HEK293T (cell line): Measurements from ENCODE around the gene MANBA.

Experiments
- ARNT ChIP-seq: fragments of 450-650 bp; IDR thresholded peaks from 2 replicates; pipeline ENCODE4 v1.6.1; 2017; ENCODE audit warnings: mild to moderate bottlenecking
- BHLHE40 ChIP-seq: fragments of 450-650 bp; IDR thresholded peaks from 2 replicates; pipeline ENCODE4 v1.6.1; 2016; ENCODE audit warnings: mild to moderate bottlenecking, moderate library complexity, borderline replicate concordance
- ELF4 ChIP-seq: fragments of 450-650 bp; IDR thresholded peaks from 2 replicates; pipeline ENCODE4 v1.6.1; 2017; ENCODE audit warnings: antibody characterized with exemption
- FOXA1 ChIP-seq: fragments of 450-650 bp; IDR thresholded peaks from 2 replicates; pipeline ENCODE4 v1.6.1; 2016; ENCODE audit warnings: mild to moderate bottlenecking
- FOXK2 ChIP-seq: fragments of 450-650 bp; IDR thresholded peaks from 2 replicates; pipeline ENCODE4 v1.6.1; 2016; ENCODE audit warnings: mild to moderate bottlenecking
- FOXM1 ChIP-seq: fragments of 450-650 bp; IDR thresholded peaks from 2 replicates; pipeline ENCODE4 v1.6.1; 2017; ENCODE audit warnings: mild to moderate bottlenecking, borderline replicate concordance
- HDGF ChIP-seq: fragments of 450-650 bp; IDR thresholded peaks from 2 replicates; pipeline ENCODE4 v1.6.1; 2017; ENCODE audit warnings: antibody characterized with exemption, borderline replicate concordance
- L3MBTL2 ChIP-seq: fragments of 450-650 bp; conservative IDR thresholded peaks from 2 replicates; pipeline ENCODE4 v1.6.1; 2016; ENCODE audit warnings: mild to moderate bottlenecking
- NFRKB ChIP-seq: fragments of 450-650 bp; IDR thresholded peaks from 2 replicates; pipeline ENCODE4 v1.6.1; 2016; ENCODE audit warnings: mild to moderate bottlenecking, moderate library complexity
- SP1 ChIP-seq: fragments of 450-650 bp; IDR thresholded peaks from 2 replicates; pipeline ENCODE4 v1.6.1; 2017
- SUZ12 ChIP-seq: fragments of 450-650 bp; IDR thresholded peaks from 2 replicates; pipeline ENCODE4 v1.6.1; 2016; ENCODE audit warnings: mild to moderate bottlenecking
- TARDBP ChIP-seq: fragments of 450-650 bp; IDR thresholded peaks from 2 replicates; pipeline ENCODE4 v1.6.1; 2016

DNA sequence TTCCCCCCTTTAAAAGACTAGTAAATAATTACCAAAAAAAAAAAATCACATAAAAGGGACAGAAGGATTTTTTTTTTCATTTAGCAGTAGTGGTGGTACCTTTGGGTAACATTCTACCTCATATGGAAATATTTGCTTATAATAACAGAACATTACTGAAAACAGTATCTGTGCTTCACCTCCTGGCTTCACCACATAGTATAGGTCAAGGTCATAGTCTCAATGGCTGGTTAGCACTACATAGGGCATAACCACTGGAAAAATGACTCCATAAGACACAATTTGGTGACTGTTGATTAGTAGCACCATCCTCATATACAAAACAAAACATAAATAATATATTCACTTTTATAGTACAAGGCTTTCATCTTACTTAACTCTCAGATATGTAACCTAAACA is 34.7 kb downstream of the MANBA start:
- TF ChIP-seq BHLHE40: no peak
- no peak for TF ChIP-seq HDGF
- no peak for TF ChIP-seq ELF4
- TF ChIP-seq FOXA1: no peak
- no peak for TF ChIP-seq FOXM1
- TF ChIP-seq TARDBP: no peak
- no peak for TF ChIP-seq L3MBTL2
- no peak for TF ChIP-seq SP1
- TF ChIP-seq ARNT: no peak
- TF ChIP-seq FOXK2: no peak
- TF ChIP-seq NFRKB: no peak
- no peak for TF ChIP-seq SUZ12
